Measurements from ENCODE around the gene DPEP1. TPM values are rescaled to one million over a fixed set of nuclear protein-coding genes. Genes with fewer than 3 reads are reported as not detected.

The DPEP1 gene
- total RNA-seq, 1 donor from 2014 or later: 13.4 TPM

DNA sequence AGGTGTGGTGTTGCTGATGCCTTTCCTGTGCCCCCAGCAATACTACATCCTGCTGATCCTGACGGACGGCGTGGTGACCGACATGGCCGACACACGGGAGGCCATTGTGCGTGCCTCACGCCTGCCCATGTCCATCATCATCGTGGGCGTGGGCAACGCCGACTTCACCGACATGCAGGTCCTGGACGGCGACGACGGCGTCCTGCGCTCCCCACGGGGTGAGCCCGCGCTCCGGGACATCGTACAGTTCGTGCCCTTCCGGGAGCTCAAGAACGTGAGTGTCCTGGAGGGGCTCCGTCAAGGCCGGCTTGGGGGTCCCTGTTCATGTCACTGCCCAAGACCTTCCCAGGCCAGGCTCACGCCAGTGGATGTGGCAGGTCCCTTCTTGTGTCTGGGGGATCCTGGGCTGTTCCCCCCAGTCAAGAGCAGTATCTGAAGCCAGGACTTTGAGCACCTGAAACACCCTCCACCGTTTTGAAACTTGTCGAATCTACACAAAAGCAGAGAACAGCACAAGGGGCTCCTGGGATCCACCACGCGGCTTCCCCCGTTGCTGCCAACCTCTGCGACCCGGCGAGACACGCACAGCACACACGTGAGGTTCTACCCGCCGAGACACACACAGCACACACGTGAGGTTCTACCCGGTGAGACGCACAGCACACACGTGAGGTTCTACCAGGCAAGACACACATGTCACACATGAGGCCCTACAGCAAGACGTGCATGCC lies 17.9 kb upstream of the DPEP1 start:
- Mint-ChIP-seq H3K9me3 (no peaks in the 10 kb centered on the region), H3K36me3 (no peaks in the 10 kb centered on the region), H3K4me3 (no peak overlapping the region), H3K27ac (no peak overlapping the region), H3K4me1 (ENCODE audit: unreplicated experiment) (no peaks in the 10 kb centered on the region), H3K27me3 (no peaks in the 10 kb centered on the region)
- no peak for DNase-seq (ENCODE audit: extremely low spot score, unreplicated experiment)
- TF ChIP-seq, protein P1, sequence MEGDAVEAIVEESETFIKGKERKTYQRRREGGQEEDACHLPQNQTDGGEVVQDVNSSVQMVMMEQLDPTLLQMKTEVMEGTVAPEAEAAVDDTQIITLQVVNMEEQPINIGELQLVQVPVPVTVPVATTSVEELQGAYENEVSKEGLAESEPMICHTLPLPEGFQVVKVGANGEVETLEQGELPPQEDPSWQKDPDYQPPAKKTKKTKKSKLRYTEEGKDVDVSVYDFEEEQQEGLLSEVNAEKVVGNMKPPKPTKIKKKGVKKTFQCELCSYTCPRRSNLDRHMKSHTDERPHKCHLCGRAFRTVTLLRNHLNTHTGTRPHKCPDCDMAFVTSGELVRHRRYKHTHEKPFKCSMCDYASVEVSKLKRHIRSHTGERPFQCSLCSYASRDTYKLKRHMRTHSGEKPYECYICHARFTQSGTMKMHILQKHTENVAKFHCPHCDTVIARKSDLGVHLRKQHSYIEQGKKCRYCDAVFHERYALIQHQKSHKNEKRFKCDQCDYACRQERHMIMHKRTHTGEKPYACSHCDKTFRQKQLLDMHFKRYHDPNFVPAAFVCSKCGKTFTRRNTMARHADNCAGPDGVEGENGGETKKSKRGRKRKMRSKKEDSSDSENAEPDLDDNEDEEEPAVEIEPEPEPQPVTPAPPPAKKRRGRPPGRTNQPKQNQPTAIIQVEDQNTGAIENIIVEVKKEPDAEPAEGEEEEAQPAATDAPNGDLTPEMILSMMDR (conservative IDR thresholded peaks at IDR 0.05): no peak

GRCh38 chr16:89596061-89596689 lies 17.3 kb upstream of the DPEP1 start:
- Mint-ChIP-seq H3K27me3 (no peaks in the 10 kb centered on the region), H3K9me3 (no peaks in the 10 kb centered on the region), H3K4me1 (ENCODE audit: unreplicated experiment) (no peaks in the 10 kb centered on the region), H3K4me3 (no peak overlapping the region), H3K27ac (no peak overlapping the region), H3K36me3 (no peaks in the 10 kb centered on the region)
- TF ChIP-seq, protein P1 (conservative IDR thresholded peaks at IDR 0.05): no peak
- no peak for DNase-seq (ENCODE audit: extremely low spot score, unreplicated experiment)

DNA sequence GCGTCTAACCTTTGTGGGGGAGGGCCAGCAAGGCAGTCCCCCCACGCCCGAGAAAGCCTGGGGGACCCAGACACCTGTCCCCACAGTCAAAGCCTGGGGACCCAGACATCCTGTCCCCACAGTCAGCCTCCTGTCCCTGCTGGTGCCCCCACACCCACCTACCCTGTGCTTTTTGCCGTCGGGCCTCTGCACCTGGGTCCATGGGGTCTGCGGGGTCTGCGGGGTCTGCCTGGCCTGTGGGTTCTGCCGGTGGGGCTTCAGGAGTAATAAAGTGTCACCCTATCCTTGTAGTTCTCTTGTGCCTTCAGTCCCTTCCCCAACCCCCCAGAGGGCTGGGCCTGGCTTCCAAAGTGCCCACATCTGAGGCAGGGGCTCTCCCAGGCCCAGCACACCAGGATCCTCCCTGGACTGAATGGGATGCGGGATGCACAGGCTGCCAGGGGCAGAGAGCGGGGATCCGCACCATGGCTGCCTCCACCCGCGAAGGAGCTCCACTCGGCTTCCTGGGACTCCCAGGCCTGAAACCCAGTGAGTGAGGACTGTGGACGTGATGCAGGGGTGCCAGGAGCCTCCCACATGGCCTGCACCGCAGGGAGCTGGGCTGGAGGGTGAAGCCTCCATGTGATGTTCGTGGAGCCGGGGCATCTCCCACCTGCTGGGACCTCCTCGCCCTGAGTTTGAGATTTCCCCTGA lies 16.3 kb upstream of the DPEP1 start:
- H3K4me1 Mint-ChIP-seq (ENCODE audit: unreplicated experiment): no peaks in the 10 kb centered on the region
- no peak overlapping the region for H3K4me3 Mint-ChIP-seq
- H3K9me3 Mint-ChIP-seq: no peaks in the 10 kb centered on the region
- TF ChIP-seq, protein P1 (conservative IDR thresholded peaks at IDR 0.05): no peak
- no peak overlapping the region for H3K27ac Mint-ChIP-seq
- H3K36me3 Mint-ChIP-seq: no peaks in the 10 kb centered on the region
- no peaks in the 10 kb centered on the region for H3K27me3 Mint-ChIP-seq
- DNase-seq (ENCODE audit: extremely low spot score, unreplicated experiment): no peak

DNA sequence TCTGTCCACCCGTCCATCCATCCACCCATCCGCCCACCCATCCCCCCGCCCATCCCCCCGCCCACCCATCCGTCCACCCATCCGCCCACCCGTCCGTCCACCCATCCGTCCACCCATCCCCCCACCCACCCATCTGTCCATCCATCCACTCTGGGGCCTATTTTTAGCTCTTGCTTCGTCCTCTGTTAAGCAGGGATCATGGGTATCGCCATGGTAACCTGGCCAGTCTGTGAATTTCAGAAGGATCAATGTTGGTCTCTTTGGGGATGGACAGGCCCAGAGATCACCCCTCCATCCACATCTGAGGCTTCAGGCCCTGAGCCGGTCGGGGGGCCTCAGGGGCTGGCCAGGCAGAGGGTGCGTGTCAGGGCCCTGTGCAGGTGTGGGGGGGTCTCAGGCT lies 15.2 kb upstream of the DPEP1 start:
- Mint-ChIP-seq H3K9me3 (no peaks in the 10 kb centered on the region), H3K27me3 (peaks cover 4% of the 10 kb centered on the region), H3K4me3 (no peak overlapping the region), H3K4me1 (ENCODE audit: unreplicated experiment) (peaks cover 5% of the 10 kb centered on the region), H3K36me3 (no peaks in the 10 kb centered on the region), H3K27ac (no peak overlapping the region)
- DNase-seq (ENCODE audit: extremely low spot score, unreplicated experiment): no peak
- TF ChIP-seq, protein P1 (conservative IDR thresholded peaks at IDR 0.05): no peak

DNA sequence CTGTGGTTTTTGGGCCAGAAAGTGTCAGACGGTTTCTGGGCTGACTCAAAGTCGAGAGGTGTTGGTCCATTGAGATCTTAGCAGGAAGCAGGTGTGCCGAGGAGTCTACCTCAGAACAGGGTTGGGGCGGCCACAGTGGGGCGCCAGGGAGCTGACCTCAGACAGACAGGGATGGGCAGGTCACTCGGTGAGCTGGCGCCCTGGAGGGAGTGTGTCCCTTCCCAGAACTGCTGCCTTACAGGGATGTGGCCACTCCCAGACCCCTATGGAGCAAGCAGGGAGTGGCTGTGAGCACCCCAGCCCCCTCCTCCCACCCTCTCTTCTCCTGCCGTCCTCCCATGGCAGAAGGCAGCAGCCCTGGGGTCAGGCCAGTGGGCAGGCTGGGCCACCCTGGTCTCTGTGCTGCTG lies 14.0 kb upstream of the DPEP1 start:
- no peak overlapping the region for H3K27ac Mint-ChIP-seq
- H3K9me3 Mint-ChIP-seq: no peaks in the 10 kb centered on the region
- H3K4me3 Mint-ChIP-seq: no peak overlapping the region
- H3K4me1 Mint-ChIP-seq (ENCODE audit: unreplicated experiment): peaks cover 5% of the 10 kb centered on the region
- DNase-seq (ENCODE audit: extremely low spot score, unreplicated experiment): no peak
- H3K27me3 Mint-ChIP-seq: peaks cover 4% of the 10 kb centered on the region
- TF ChIP-seq, protein P1 (conservative IDR thresholded peaks at IDR 0.05): peak; percentile 48
- no peaks in the 10 kb centered on the region for H3K36me3 Mint-ChIP-seq
